Astrocyte of the spinal cord (primary cell): ENCODE data around the gene IFNA2.

Experiments
- DNase-seq: peaks from one replicate; pipeline ENCODE4 v3.0.0; 2011; ENCODE audit warnings: low read depth, low spot score
- H3K4me3 ChIP-seq: 2 replicates; pipeline ENCODE4 v1.5.1; 2011; ENCODE audit warnings: low read depth, mild to moderate bottlenecking, low read length, moderate library complexity
- in situ Hi-C: cut with HindIII; loops from 2 replicates; pipeline ENCODE4 v1.10.0; 2017; ENCODE audit warnings: low sequenced_read_pairs
- TF ChIP-seq, protein P1 (sequence below): IDR thresholded peaks from 2 replicates; pipeline ENCODE4 v1.5.1; 2012; ENCODE audit warnings: low read depth, mild to moderate bottlenecking, low read length, inconsistent platforms

Gene IFNA2

DNA sequence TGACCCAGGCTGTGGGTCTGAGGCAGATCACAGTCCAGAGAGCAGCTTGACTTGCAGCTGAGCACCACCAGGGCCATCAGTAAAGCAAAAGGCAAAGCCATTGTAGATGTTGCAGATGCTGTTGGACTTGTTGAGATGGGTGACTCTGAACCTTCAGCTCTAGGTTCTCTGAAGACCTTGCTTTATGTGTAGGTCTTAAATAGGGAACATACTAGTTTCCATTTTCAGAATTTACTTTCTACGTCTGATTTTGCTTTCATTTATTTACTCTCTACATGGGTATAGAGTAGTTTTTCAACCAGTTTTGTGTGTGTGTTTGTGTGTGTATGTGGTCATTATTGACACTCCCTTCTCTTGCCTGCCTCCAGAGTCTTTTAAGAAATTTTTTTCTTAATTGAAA is 34.4 kb downstream of the IFNA2 start, which contains the start of gene IFNA6:
Gene IFNA6 (minus strand): TSS at position 101 of the 400 bp plus-strand sequence. CDS start 0 bp downstream, at position 101.
- no peak within 1 kb of the TSS for H3K4me3 ChIP-seq
- TF ChIP-seq, protein P1, sequence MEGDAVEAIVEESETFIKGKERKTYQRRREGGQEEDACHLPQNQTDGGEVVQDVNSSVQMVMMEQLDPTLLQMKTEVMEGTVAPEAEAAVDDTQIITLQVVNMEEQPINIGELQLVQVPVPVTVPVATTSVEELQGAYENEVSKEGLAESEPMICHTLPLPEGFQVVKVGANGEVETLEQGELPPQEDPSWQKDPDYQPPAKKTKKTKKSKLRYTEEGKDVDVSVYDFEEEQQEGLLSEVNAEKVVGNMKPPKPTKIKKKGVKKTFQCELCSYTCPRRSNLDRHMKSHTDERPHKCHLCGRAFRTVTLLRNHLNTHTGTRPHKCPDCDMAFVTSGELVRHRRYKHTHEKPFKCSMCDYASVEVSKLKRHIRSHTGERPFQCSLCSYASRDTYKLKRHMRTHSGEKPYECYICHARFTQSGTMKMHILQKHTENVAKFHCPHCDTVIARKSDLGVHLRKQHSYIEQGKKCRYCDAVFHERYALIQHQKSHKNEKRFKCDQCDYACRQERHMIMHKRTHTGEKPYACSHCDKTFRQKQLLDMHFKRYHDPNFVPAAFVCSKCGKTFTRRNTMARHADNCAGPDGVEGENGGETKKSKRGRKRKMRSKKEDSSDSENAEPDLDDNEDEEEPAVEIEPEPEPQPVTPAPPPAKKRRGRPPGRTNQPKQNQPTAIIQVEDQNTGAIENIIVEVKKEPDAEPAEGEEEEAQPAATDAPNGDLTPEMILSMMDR, result no peak
- no peak for DNase-seq
- in situ Hi-C loops, result no loop called here

GRCh38 chr9:21348430-21348970 is 36.7 kb downstream of the IFNA2 start:
- in situ Hi-C loops, result no loop called here
- TF ChIP-seq, protein P1, result no peak
- no peak overlapping the region for H3K4me3 ChIP-seq
- no peak for DNase-seq

DNA sequence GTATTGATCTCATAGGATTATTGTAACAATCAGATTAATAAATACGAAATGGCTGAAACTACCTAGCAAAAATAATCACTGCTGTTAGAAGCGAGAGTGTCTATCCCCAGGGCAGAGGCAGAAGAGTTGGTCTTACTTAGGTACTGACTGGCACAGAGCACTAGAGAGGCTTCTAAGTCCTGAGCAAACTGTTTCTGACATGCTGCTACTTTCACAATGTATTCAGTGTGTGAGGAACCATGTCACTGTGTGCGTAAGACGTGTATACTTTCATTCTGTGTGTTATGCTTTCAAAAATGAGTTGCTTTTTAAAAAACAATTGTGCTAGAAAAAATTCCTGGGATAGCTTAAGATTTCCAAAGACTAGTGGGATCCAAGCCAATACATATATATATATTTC is 44.5 kb downstream of the IFNA2 start:
- no peak for DNase-seq
- no peak overlapping the region for H3K4me3 ChIP-seq
- TF ChIP-seq, protein P1, result no peak
- in situ Hi-C loops, result no loop called here

DNA sequence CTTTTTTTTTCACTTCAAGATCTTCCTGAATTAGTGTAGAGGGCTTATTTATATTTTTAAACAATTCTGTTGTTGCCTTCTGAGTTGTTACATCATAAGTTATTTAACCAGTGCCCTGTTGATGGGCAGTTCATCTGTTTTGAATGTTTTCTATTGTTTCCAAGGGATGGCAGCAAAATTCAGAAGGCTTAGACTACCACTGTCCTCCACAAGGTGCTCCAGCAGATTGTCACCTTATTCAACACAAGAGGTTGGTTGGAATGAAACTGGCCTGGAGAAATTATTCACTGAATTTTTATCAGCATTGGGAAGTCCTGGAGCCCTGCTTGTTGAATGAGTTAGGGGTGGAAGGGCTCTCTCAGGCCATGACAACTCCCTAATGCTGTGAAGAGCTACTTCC is 48.7 kb downstream of the IFNA2 start:
- no peak overlapping the region for H3K4me3 ChIP-seq
- in situ Hi-C loops, result no loop called here
- no peak for DNase-seq
- TF ChIP-seq, protein P1, result no peak

- peak; percentile 95 for DNase-seq
- in situ Hi-C loops, result no loop called here
- TF ChIP-seq, protein P1, result no peak
- peak within 1 kb of the TSS; percentile 91 for H3K4me3 ChIP-seq
Measured at GRCh38 chr9:21334701-21335632, 50.2 kb downstream of the IFNA2 start, which contains the start of gene KLHL9. TSS of gene KLHL9 (minus strand) at chr9:21335404. CDS start at chr9:21334859, 545 bp downstream.
